ENCODE data around the gene XAB2.
"Not testable (repeated sequence)": the region's sequence is repeated elsewhere in the genome, so short reads cannot be mapped to it uniquely, and the experiment has no call there.

The XAB2 gene

DNA sequence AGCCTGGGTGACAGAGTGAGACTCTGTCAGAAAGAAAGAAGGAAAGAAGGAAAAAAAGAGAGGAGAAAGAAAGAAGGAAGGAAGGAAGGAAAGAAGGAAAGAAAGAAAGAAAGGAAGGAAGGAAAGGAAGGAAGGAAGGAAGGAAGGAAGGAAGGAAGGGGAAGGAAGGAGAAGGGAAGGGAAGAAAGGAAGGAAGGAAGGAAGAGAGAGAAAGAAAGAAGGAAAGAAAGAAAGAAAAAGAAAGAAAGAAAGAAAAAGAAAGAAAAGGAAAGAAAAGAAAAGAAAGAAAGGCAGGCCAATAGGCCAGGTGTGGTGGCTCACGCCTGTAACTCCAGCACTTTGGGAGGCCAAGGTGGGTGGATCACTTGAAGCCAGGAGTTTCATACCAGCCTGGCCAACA, 51.9 kb downstream of the XAB2 start:
- DNase-seq (ENCODE audit: low read depth in 2 of 2): not testable (repeated sequence)

DNA sequence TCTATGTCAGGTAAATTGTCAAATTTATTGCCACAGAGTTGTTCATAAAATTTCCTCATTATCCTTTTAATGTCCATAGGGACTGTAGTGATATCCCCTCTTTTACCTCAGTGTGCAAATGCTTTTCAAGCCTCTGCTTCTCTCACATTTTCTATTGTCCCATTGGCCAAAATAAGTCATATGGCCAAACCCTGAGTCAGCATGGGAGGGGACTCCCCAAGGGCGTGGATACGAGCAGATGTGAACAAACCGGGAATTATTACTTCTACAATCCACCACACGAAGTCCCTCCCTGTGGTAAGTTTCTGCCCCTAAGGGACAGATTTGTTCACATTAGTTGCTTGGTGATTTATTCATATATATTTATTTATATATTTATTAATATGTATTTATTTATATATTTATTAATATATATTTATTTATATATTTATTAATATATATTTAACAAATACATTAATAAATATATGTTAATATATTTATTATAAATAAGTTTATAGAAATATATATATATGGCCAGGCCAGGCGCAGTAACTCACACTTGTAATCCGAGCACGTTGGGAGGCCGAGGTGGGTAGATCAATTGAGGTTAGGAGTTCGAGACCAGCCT, 53.8 kb downstream of the XAB2 start:
- DNase-seq (ENCODE audit: low read depth in 2 of 2): no peak

DNA sequence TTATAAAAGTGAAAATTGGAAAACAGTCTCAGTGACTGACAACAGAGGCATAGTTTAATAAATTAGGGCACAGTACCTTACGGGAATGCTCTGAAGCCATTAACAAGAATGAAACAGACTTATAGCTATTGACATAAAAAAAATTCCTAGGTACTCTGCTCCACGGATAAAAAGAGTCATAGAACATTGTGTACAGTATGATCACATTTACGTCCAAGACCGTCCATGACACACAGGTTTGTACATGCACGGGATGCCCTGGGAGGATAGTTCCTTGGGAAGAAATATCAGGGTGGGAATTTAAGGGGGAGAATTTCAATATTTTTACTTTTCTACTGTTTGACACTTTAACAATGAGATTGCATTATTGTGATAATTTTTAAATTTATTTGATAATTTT, 58.6 kb downstream of the XAB2 start:
- DNase-seq (ENCODE audit: low read depth in 2 of 2): no peak
